ENCODE results near the gene CATSPERB. TPM values are rescaled to one million over a fixed set of nuclear protein-coding genes. Genes with fewer than 3 reads are reported as not detected.
A peak's percentile ranks its signal among the peaks of the same experiment; 100 is the strongest.

Gene CATSPERB
- total and polyA plus RNA-seq, 2 donors: 0.99 to 1.8 TPM

DNA sequence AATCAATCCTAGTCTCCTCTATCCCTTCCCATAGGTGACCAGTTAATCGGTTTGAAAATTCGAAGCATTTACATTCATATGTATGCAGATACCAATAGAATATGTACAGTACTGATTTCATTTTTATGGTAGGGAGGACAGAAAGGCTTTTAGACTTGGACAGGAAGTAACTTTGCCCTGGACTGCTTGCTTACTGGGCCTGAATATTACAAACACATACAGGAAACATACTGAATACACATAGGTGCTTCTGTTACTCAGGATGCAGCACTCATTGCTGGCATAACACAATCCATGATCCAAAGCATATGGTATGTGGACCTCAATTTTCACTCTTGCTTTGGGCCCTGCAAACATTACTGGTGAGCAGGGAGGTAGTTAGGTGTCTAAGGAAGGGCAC lies 71.1 kb downstream of the CATSPERB start:
- no peaks in the 10 kb centered on the region for H3K9me3 ChIP-seq (ENCODE audit: control insufficient read depth in 2 of 2, insufficient read depth in 1 of 2, low read length in 1 of 2)
- H3K4me3 ChIP-seq (ENCODE audit: low read length in 2 of 2): no peak overlapping the region
- H3K36me3 ChIP-seq (ENCODE audit: control insufficient read depth in 2 of 2, insufficient read depth in 2 of 2, low read length in 1 of 2): no peaks in the 10 kb centered on the region
- H3K27me3 ChIP-seq (ENCODE audit: control insufficient read depth in 2 of 2, insufficient read depth in 1 of 2, low read length in 1 of 2): no peaks in the 10 kb centered on the region
- no peaks in the 10 kb centered on the region for H3K4me1 ChIP-seq (ENCODE audit: control insufficient read depth in 2 of 2, insufficient read depth in 2 of 2, low read length in 2 of 2)
- WGBS: 83% methylated on average over 2 of the region's 2 CpGs
- no peak for DNase-seq (ENCODE audit: low read depth in 6 of 9, low spot score in 9 of 9)
- H3K27ac ChIP-seq (ENCODE audit: low read depth in 1 of 2, low read length in 1 of 2): no peak overlapping the region

DNA sequence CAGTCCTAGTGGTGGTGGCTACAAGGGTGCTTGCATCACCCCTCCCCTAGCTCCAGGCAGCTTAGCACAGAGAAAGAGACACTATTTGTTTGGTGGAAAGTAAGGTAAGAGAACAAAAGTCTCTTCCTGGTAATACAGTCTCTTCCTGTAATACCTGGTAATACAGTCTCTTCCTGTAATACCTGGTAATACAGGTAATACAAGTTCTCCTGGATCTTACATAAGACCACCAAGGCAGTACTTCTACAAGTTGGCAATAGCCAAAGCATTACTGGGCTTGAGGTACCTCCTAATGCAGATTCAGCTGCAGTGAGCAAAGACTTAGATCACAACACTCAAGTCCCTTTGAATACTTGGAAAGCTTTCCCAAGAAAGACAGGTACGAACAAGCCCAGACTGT lies 77.0 kb downstream of the CATSPERB start:
- H3K4me3 ChIP-seq (ENCODE audit: low read length in 2 of 2): no peak overlapping the region
- 90% methylated on average over 1 of the region's 1 CpG for WGBS
- H3K27ac ChIP-seq (ENCODE audit: low read depth in 1 of 2, low read length in 1 of 2): peak overlapping the region in 1 of 2 donors; percentile 19

DNA sequence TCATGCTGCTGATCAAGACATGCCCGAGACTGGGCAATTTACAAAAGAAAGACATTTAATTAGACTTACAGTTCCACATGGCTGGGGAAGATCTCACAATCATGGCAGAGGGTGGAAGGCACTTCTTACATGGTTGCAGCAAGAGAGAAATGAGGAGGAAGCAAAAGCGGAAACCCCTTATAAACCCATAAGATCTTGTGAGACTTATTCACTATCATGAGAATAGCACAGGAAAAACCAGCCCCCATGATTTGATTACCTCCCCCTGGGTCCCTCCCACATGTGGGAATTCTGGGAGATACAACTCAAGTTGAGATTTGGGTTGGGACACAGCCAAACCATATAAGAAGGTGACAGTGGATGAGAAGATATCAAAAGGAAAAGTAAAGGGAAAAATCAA lies 78.4 kb downstream of the CATSPERB start:
- no peak overlapping the region for H3K27ac ChIP-seq (ENCODE audit: low read depth in 1 of 2, low read length in 1 of 2)
- H3K27me3 ChIP-seq (ENCODE audit: control insufficient read depth in 2 of 2, insufficient read depth in 1 of 2, low read length in 1 of 2): no peaks in the 10 kb centered on the region
- no peaks in the 10 kb centered on the region for H3K4me1 ChIP-seq (ENCODE audit: control insufficient read depth in 2 of 2, insufficient read depth in 2 of 2, low read length in 2 of 2)
- no peaks in the 10 kb centered on the region for H3K9me3 ChIP-seq (ENCODE audit: control insufficient read depth in 2 of 2, insufficient read depth in 1 of 2, low read length in 1 of 2)
- 99% methylated on average over 2 of the region's 2 CpGs for WGBS
- DNase-seq (ENCODE audit: low read depth in 6 of 9, low spot score in 9 of 9): no peak
- no peaks in the 10 kb centered on the region for H3K36me3 ChIP-seq (ENCODE audit: control insufficient read depth in 2 of 2, insufficient read depth in 2 of 2, low read length in 1 of 2)
- H3K4me3 ChIP-seq (ENCODE audit: low read length in 2 of 2): no peak overlapping the region

More for the DNA sequence above, 77.0 kb downstream of the CATSPERB start:
- Histone ChIP-seq H3K4me1 (ENCODE audit: control insufficient read depth in 2 of 2, insufficient read depth in 2 of 2, low read length in 2 of 2) (no peaks in the 10 kb centered on the region), H3K36me3 (ENCODE audit: control insufficient read depth in 2 of 2, insufficient read depth in 2 of 2, low read length in 1 of 2) (no peaks in the 10 kb centered on the region), H3K9me3 (ENCODE audit: control insufficient read depth in 2 of 2, insufficient read depth in 1 of 2, low read length in 1 of 2) (no peaks in the 10 kb centered on the region), H3K27me3 (ENCODE audit: control insufficient read depth in 2 of 2, insufficient read depth in 1 of 2, low read length in 1 of 2) (no peaks in the 10 kb centered on the region)
- DNase-seq (ENCODE audit: low read depth in 6 of 9, low spot score in 9 of 9): no peak

DNA sequence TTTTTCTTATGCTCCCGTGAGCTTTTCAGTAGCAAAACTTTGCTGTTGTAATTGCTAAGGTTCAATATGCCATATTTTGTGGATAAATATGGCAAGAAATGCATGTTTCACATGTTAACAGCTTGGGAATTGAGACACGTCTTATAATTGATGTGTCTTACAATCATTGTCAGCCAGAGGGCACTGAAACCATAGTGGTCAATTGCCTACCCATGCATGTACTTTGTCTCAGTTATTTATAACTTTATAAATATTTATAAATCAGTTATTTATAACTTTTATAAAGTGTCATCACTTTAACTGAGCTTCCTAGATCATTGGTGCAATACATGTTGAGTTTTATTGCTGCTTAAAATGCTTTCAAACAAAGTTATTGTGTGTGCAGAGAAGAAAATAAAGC lies 82.0 kb downstream of the CATSPERB start:
- no peaks in the 10 kb centered on the region for H3K36me3 ChIP-seq (ENCODE audit: control insufficient read depth in 2 of 2, insufficient read depth in 2 of 2, low read length in 1 of 2)
- no peak overlapping the region for H3K4me3 ChIP-seq (ENCODE audit: low read length in 2 of 2)
- no peaks in the 10 kb centered on the region for H3K27me3 ChIP-seq (ENCODE audit: control insufficient read depth in 2 of 2, insufficient read depth in 1 of 2, low read length in 1 of 2)
- H3K9me3 ChIP-seq (ENCODE audit: control insufficient read depth in 2 of 2, insufficient read depth in 1 of 2, low read length in 1 of 2): no peaks in the 10 kb centered on the region
- H3K4me1 ChIP-seq (ENCODE audit: control insufficient read depth in 2 of 2, insufficient read depth in 2 of 2, low read length in 2 of 2): no peaks in the 10 kb centered on the region
- H3K27ac ChIP-seq (ENCODE audit: low read depth in 1 of 2, low read length in 1 of 2): no peak overlapping the region
- WGBS: 46% methylated on average over 2 of the region's 2 CpGs
- DNase-seq (ENCODE audit: low read depth in 6 of 9, low spot score in 9 of 9): peak in 7 of 9 donors; percentile 7 to 48 (median 20)

DNA sequence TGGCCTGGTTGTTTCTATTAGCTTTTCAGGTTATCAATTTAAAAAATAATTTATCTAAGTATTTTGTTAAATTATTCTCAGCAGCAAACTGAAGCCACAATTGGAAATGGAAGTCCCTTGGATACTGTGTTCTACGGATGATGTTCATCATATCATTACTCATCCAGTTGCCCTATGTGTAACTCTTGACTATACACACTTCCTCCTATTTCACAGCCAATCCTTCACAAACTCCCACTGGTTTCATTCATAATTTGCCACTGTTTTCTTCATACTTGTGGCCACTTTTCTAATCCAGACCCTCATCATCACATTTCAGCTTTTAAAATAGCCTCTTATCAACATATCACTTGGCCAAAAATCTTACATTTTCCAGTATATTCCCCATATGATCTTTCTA lies 84.0 kb downstream of the CATSPERB start:
- 93% methylated on average over 1 of the region's 1 CpG for WGBS
- Histone ChIP-seq H3K4me1 (ENCODE audit: control insufficient read depth in 2 of 2, insufficient read depth in 2 of 2, low read length in 2 of 2) (no peaks in the 10 kb centered on the region), H3K4me3 (ENCODE audit: low read length in 2 of 2) (no peak overlapping the region), H3K36me3 (ENCODE audit: control insufficient read depth in 2 of 2, insufficient read depth in 2 of 2, low read length in 1 of 2) (no peaks in the 10 kb centered on the region), H3K27ac (ENCODE audit: low read depth in 1 of 2, low read length in 1 of 2) (no peak overlapping the region), H3K27me3 (ENCODE audit: control insufficient read depth in 2 of 2, insufficient read depth in 1 of 2, low read length in 1 of 2) (no peaks in the 10 kb centered on the region), H3K9me3 (ENCODE audit: control insufficient read depth in 2 of 2, insufficient read depth in 1 of 2, low read length in 1 of 2) (no peaks in the 10 kb centered on the region)
- no peak for DNase-seq (ENCODE audit: low read depth in 6 of 9, low spot score in 9 of 9)

DNA sequence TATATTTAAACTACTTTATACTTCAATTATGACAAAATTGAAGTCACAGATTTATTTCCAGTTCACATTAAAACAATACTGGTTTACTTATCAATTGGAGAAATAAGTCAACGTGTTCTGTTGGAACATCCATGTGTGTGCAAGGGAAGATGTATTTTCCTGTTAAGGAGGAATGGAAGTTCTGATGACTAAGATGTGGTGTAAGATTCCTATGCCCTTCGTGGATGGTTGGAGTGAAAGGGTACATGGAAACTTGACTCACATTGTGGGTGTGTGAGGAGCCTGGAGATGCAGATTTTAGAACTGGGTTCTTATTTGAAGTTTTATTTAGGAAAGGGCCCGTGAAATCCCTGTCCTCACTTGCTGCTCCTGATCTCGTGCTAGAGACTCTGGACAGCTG lies 95.3 kb downstream of the CATSPERB start:
- Histone ChIP-seq H3K4me1 (ENCODE audit: control insufficient read depth in 2 of 2, insufficient read depth in 2 of 2, low read length in 2 of 2) (no peaks in the 10 kb centered on the region), H3K9me3 (ENCODE audit: control insufficient read depth in 2 of 2, insufficient read depth in 1 of 2, low read length in 1 of 2) (no peaks in the 10 kb centered on the region), H3K36me3 (ENCODE audit: control insufficient read depth in 2 of 2, insufficient read depth in 2 of 2, low read length in 1 of 2) (no peaks in the 10 kb centered on the region), H3K4me3 (ENCODE audit: low read length in 2 of 2) (no peak overlapping the region), H3K27me3 (ENCODE audit: control insufficient read depth in 2 of 2, insufficient read depth in 1 of 2, low read length in 1 of 2) (no peaks in the 10 kb centered on the region), H3K27ac (ENCODE audit: low read depth in 1 of 2, low read length in 1 of 2) (no peak overlapping the region)
- DNase-seq (ENCODE audit: low read depth in 6 of 9, low spot score in 9 of 9): no peak
- WGBS: 93% methylated on average over 4 of the region's 4 CpGs

DNA sequence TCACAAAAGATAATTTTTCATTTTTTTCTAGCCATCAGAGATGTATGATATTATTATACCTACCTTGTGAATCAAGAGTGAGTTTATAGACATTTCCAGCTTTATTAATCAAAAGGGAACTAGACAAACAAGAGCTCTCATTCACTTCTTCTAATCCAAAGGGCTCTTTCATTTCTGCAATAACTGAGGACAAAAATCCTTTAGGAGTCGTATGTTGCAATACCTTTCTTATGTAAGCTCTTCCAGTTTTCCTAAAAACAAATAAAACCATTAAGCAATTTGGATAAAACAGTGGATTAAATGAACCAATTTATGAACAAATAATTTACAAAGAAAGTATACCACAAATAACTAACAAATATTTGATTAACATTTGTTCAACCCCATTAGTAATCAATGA lies 107.1 kb downstream of the CATSPERB start:
- Histone ChIP-seq H3K9me3 (ENCODE audit: control insufficient read depth in 2 of 2, insufficient read depth in 1 of 2, low read length in 1 of 2) (no peaks in the 10 kb centered on the region), H3K4me1 (ENCODE audit: control insufficient read depth in 2 of 2, insufficient read depth in 2 of 2, low read length in 2 of 2) (no peaks in the 10 kb centered on the region), H3K27ac (ENCODE audit: low read depth in 1 of 2, low read length in 1 of 2) (no peak overlapping the region), H3K36me3 (ENCODE audit: control insufficient read depth in 2 of 2, insufficient read depth in 2 of 2, low read length in 1 of 2) (no peaks in the 10 kb centered on the region), H3K4me3 (ENCODE audit: low read length in 2 of 2) (no peak overlapping the region), H3K27me3 (ENCODE audit: control insufficient read depth in 2 of 2, insufficient read depth in 1 of 2, low read length in 1 of 2) (no peaks in the 10 kb centered on the region)
- 98% methylated on average over 1 of the region's 1 CpG for WGBS
- DNase-seq (ENCODE audit: low read depth in 6 of 9, low spot score in 9 of 9): no peak

DNA sequence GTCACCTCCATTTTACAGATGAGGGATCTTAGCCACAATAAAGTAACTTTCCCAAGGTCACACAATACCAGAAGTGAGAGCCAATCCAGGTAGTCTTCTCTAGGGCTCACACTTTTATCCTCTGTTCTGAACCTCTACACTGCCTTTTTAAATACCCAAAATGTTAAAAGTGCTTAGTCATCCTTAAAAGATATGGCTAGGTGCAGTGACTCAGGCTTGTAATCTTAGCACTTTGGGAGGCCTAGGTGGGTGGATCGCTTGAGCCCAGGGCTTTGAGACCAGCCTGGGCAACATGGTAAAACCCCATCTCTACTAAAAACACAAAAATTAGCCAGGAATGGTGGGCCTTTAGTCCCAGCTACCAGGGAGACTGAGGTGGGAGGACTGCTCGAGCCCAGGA lies 117.7 kb downstream of the CATSPERB start:
- H3K27me3 ChIP-seq (ENCODE audit: control insufficient read depth in 2 of 2, insufficient read depth in 1 of 2, low read length in 1 of 2): no peaks in the 10 kb centered on the region
- no peaks in the 10 kb centered on the region for H3K9me3 ChIP-seq (ENCODE audit: control insufficient read depth in 2 of 2, insufficient read depth in 1 of 2, low read length in 1 of 2)
- no peak for DNase-seq (ENCODE audit: low read depth in 6 of 9, low spot score in 9 of 9)
- no peaks in the 10 kb centered on the region for H3K4me1 ChIP-seq (ENCODE audit: control insufficient read depth in 2 of 2, insufficient read depth in 2 of 2, low read length in 2 of 2)
- no peak overlapping the region for H3K27ac ChIP-seq (ENCODE audit: low read depth in 1 of 2, low read length in 1 of 2)
- H3K36me3 ChIP-seq (ENCODE audit: control insufficient read depth in 2 of 2, insufficient read depth in 2 of 2, low read length in 1 of 2): no peaks in the 10 kb centered on the region
- no peak overlapping the region for H3K4me3 ChIP-seq (ENCODE audit: low read length in 2 of 2)
- WGBS: 47% methylated on average over 2 of the region's 2 CpGs

DNA sequence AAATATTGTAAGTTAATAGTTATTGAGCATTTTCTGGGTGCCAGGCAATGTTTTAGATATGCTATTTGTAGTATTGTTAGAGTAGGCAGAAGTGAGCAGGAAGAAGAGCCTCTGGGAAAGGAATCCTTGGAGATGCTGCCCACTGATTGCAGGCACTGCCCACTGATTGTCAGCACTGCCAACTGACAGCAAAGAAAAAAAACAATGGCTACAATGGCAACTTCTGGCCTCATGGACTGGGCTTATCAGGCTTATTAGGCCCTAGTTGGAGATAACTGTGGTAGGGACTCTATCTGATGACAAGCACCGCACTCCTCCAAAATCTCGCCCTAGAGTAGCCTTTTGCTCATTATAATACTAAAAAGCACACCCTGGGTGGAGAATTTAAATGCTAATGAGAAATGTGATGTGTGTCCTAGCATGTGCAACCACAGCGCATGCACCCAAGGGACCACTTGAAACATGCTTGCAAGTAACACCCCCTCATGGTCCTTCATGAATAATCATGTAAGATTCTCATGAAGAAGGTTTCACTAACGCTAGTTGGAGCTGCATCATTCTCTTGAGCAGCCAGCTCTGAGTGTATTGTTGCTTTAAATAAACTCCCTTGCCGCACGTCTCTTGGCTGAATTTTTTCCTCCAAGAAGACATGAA lies 118.3 kb downstream of the CATSPERB start:
- Histone ChIP-seq H3K27me3 (ENCODE audit: control insufficient read depth in 2 of 2, insufficient read depth in 1 of 2, low read length in 1 of 2) (no peaks in the 10 kb centered on the region), H3K27ac (ENCODE audit: low read depth in 1 of 2, low read length in 1 of 2) (no peak overlapping the region), H3K4me3 (ENCODE audit: low read length in 2 of 2) (no peak overlapping the region), H3K9me3 (ENCODE audit: control insufficient read depth in 2 of 2, insufficient read depth in 1 of 2, low read length in 1 of 2) (no peaks in the 10 kb centered on the region), H3K36me3 (ENCODE audit: control insufficient read depth in 2 of 2, insufficient read depth in 2 of 2, low read length in 1 of 2) (no peaks in the 10 kb centered on the region), H3K4me1 (ENCODE audit: control insufficient read depth in 2 of 2, insufficient read depth in 2 of 2, low read length in 2 of 2) (no peaks in the 10 kb centered on the region)
- DNase-seq (ENCODE audit: low read depth in 6 of 9, low spot score in 9 of 9): no peak
- 98% methylated on average over 6 of the region's 6 CpGs for WGBS

Data from thymus (tissue), 11 donors.